Lower leg skin (tissue), 3 donors: ENCODE data around the gene TMEM9B.

Experiments used
- CTCF ChIP-seq, 3 donors: fragments of 450-650 bp; IDR thresholded peaks; one replicate each; pipeline ENCODE4 v1.5.1; 2016; ENCODE audit warnings: antibody characterized with exemption in 3 of 3, mild to moderate bottlenecking in 3 of 3, moderate library complexity in 2 of 3
- POLR2A ChIP-seq, 2 donors: fragments of 450-650 bp; IDR thresholded peaks; one replicate each; pipeline ENCODE4 v1.6.1; 2016 to 2017; ENCODE audit warnings: antibody characterized with exemption in 2 of 2, mild to moderate bottlenecking in 1 of 2, moderate library complexity in 1 of 2

GRCh38 chr11:8926236-8926635 lies 38.0 kb downstream of the TMEM9B start:
- TF ChIP-seq CTCF (IDR thresholded peaks at IDR 0.05), result no peak
- TF ChIP-seq POLR2A (IDR thresholded peaks at IDR 0.05), result no peak
